Hematopoietic multipotent progenitor cell treated with erythropoietin and hydrocortisone succinate and interleukin-3 and kit ligand, for 17 days (in vitro differentiated cells): ENCODE results near the gene KNOP1.
"Not testable (repeated sequence)": the region's sequence is repeated elsewhere in the genome, so short reads cannot be mapped to it uniquely, and the experiment has no call there.

Experiments used
- DNase-seq: peaks from one replicate; pipeline ENCODE4 v3.0.0-alpha.2; 2015; ENCODE audit warnings: low spot score

The KNOP1 gene

DNA sequence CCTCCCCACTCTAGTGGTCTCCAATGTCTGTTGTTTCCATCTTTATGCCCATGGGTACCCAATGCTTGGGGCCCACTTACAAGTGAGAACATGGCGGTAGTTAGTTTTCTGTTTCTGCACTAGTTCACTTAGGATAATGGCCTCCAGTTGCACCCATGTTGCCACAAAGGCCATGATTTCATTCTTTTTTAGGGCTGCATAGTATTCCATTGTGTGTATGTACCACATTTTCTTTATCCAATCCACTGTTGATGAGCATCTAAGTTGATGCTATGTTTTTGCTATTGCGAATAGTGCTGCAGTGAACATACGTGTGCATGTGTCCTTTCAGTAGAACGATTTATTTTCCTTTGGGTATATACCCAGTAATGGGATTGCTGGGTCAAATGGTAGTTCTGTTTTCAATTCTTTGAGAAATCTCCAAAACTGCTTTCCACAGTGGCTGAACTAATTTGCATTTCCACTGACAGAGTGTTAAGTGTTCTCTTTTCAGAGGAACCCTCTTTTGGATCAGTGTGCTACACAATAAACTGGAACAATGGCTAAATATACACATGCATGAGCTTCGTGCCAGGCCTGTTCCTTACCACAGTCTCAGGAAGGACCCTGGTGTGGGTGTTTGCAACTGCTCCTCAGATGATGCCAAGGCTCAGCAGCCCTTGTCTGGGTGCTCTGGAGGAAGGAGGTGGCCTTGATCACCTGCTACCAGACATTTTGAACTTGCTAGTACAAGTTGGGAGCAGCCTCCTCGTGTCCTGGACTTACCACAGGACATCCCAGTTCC lies 34.4 kb downstream of the KNOP1 start:
- DNase-seq, result no peak

DNA sequence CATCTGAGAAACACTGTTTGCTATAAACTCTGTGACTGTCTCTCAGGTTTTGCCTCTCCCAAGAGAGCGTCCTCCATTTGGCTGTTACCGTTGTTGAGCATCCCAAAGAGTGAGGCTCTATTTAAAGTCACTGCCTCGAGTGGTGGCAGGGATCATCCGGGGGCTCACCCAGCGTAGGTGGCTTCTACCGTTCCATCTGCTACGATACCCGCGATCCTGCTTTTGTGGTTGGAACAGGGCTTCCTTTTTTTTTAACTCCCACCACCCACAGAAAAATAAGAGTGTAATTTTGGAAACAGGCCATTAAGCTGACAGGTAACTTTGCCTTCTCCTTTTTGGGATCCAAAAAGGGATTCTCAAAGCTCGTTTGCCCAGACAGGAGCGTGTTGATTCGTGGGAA lies 36.4 kb downstream of the KNOP1 start:
- no peak for DNase-seq

DNA sequence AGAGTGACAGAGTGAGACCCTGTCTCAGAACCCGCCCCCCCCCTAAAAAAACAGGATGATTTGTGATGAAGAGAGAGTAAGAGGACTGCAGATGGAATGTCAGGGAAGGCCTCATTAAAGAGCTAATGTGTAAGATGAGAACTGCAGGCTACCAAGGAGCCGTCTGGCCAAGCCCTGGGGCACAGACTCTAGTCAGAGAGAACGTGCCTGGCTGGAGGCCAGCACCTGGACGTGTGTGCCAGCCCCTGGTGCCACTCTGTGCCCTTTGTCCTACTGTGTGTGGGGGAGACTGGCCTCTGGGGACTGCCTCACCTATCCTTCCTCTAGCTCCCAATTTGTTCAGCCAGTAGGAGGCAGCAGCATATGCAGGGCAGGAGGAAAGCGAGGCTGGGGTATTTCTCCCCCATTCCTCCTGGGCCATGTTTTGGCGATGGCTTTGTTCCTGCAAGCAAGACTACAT lies 37.1 kb downstream of the KNOP1 start:
- no peak for DNase-seq

DNA sequence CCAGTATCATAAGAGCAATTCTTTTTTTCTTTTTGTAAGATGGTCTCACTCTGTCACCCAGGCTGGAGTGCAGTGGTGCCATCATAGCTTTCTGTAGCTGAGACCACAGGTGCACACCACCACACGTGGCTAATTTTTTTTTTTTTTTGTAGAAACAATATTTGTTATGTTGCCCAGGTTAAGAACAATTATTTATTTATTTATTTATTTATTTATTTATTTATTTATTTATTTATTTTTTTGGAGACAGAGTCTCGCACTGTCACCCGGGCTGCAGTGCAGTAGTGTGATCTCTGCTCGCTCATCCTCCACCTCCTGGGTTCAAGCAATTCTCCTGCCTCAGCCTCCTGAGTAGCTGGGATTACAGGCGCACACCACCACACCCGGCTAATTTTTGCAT lies 38.7 kb downstream of the KNOP1 start:
- DNase-seq, result not testable (repeated sequence)

- DNase-seq, result no peak
Observed at GRCh38 chr16:19678804-19679203, 39.2 kb downstream of the KNOP1 start.

DNA sequence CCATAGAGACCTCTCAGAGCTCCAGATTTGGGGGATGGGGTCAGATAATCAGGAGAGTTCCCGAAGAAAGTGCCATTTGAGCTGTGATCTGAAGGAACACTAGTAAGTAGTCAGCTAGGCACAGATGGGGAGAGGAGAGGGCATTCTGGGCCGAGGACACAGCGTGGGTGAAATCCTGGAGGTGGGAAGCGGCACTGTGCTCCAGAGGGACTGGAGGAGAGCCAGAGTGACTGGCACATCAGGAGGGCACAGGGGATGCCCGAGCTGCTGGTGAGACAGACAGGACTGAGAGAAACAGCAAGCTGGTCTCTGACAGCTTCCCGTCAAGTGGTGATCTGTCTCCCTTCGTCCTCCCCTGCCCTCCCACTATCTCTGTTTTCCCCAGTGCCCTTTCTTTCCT lies 40.6 kb downstream of the KNOP1 start:
- DNase-seq, result no peak

DNA sequence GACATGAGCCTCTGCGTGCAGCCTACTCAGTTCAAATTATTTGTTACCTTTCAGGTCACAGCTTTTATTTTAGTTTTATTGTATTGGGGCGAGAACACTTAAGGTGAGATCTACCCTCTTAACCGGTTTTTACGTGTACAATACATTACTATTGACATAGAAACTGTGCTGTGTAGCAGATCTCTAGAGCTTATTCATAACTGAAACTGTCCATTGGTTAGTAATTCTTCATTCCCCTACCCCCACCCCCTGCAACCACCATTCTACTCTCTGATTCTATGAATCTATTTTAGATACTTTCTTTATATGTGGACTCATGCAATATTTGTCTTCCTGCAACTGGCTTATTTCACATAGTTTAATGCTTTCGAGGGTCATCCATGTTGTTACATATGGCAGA lies 43.5 kb downstream of the KNOP1 start:
- no peak for DNase-seq

- DNase-seq, result no peak
Observed at GRCh38 chr16:19672378-19672777, 45.6 kb downstream of the KNOP1 start.

- no peak for DNase-seq
Observed at GRCh38 chr16:19666477-19666876, 51.5 kb downstream of the KNOP1 start.

- not testable (repeated sequence) for DNase-seq
Observed at GRCh38 chr16:19665313-19665712, 52.7 kb downstream of the KNOP1 start.

DNA sequence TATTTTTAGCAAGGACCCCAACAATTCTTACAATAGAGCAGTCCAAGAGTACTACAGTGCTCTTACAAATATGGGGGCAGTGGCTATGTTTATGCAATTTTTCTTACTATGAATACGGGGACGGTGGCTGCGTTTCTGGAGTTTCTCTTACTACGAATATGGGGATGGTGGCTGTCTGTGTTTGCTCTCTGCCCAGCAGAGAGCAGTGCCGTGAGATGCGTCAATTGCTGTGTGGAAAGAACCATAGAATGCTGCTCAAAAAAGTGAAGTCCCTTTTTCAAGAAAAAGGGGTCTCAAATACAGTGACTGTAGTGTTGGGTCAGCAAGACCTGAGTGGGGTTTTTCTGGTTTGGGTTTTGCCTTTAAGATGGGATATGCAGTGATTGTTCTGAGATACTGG lies 53.9 kb downstream of the KNOP1 start:
- DNase-seq, result no peak

DNA sequence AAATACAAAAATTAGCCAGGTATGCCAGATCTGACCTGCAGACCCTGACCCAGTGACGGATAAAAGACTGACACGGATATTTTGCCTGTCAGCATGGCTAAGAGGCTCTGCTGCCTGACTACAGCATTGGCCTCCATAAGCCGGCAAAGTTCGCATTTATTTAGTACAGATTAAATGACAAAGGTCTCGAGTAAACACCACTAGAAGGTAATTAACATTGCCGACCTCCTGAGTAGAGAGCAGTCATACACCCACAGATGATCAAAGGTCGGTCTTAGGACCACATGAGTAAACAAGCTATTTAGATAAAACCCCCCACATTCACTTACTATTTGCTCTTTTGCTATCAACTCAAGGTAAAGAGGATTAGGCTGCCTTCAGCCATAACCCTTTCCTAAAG lies 55.7 kb downstream of the KNOP1 start:
- DNase-seq, result no peak

- no peak for DNase-seq
Observed at GRCh38 chr16:19660432-19660831, 57.6 kb downstream of the KNOP1 start.

DNA sequence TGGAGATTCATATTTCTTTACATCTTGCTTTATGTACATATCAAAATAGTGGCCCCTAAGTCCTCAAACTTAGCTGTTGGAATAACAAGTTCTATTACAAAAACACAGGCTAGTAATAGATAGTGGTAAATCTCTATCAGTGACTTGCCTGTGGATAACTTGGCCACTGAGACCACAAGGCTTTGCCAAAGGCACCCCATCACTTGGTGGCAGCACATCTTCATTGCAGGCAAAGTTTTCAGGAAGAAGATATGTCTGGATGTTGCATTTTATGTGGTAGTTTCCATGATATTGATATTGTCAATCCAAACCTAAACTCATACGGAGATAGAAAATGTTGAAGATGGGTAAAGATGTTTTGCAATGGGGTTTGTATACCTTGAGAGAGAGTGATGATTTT lies 58.5 kb downstream of the KNOP1 start:
- no peak for DNase-seq

GRCh38 chr16:19657831-19658230 lies 60.2 kb downstream of the KNOP1 start:
- no peak for DNase-seq

GRCh38 chr16:19655242-19655777 lies 62.7 kb downstream of the KNOP1 start:
- DNase-seq, result no peak

- DNase-seq, result no peak
Observed at GRCh38 chr16:19654147-19654546, 63.9 kb downstream of the KNOP1 start.
